Gastrocnemius medialis (tissue), 4 donors: ENCODE measurements around the gene RAB22A. TPM values are rescaled to one million over a fixed set of nuclear protein-coding genes. Genes with fewer than 3 reads are reported as not detected.

ENCODE experiments used
- ATAC-seq, 2 donors: fragments of 150-250 bp; one replicate each; pipeline ENCODE4 v1.9.1; 2016
- DNase-seq, 2 donors: peaks; one replicate each; pipeline ENCODE4 v3.0.0-alpha.2; 2019
- H3K27ac ChIP-seq, 4 donors: fragments of 200-600 bp; sonication (generic); 1 replicate in 1 of 4; 2 replicates in 3 of 4; pipeline ENCODE4 v1.5.1; 2016 to 2018; ENCODE audit warnings: mild to moderate bottlenecking in 2 of 4, moderate library complexity in 1 of 4
- H3K27me3 ChIP-seq, 3 donors: fragments of 200-600 bp; sonication (generic) in 2 of 3; 1 replicate in 1 of 3; 2 replicates in 2 of 3; pipeline versions ENCODE4 v1.5.1 to v1.6.0; 2016 to 2019; ENCODE audit warnings: mild to moderate bottlenecking in 1 of 3, moderate library complexity in 1 of 3
- H3K36me3 ChIP-seq, 2 donors: fragments of 200-600 bp; sonication (generic) in 1 of 2; one replicate each; pipeline ENCODE4 v1.5.1; 2017 to 2018
- H3K4me1 ChIP-seq, 2 donors: fragments of 200-600 bp; sonication (generic) in 1 of 2; one replicate each; pipeline ENCODE4 v1.5.1; 2016 to 2017; ENCODE audit warnings: mild to moderate bottlenecking in 2 of 2
- H3K4me3 ChIP-seq, 4 donors: fragments of 200-600 bp; sonication (generic) in 3 of 4; 1 replicate in 1 of 4; 2 replicates in 3 of 4; pipeline ENCODE4 v1.5.1; 2016 to 2019; ENCODE audit warnings: mild to moderate bottlenecking in 2 of 4
- H3K9me3 ChIP-seq, 3 donors: fragments of 200-600 bp; sonication (generic) in 2 of 3; 1 replicate in 1 of 3; 2 replicates in 2 of 3; pipeline ENCODE4 v1.5.1; 2016 to 2019
- CTCF ChIP-seq, 5 experiments: fragments of 450-650 bp in 3 of 5; fragments of 200-600 bp in 2 of 5; sonication (generic) in 2 of 5; IDR thresholded peaks in 4 of 5; conservative IDR thresholded peaks in 1 of 5; 1 replicate in 4 of 5; 2 replicates in 1 of 5; pipeline ENCODE4 v1.5.1; 2016 to 2019; ENCODE audit warnings: antibody characterized with exemption in 5 of 5, mild to moderate bottlenecking in 3 of 5, moderate library complexity in 3 of 5
- POLR2A ChIP-seq, 2 donors: fragments of 450-650 bp; IDR thresholded peaks; one replicate each; pipeline ENCODE4 v1.6.1; 2017; ENCODE audit warnings: antibody characterized with exemption in 2 of 2, mild to moderate bottlenecking in 2 of 2, moderate library complexity in 2 of 2
- in situ Hi-C, 4 donors: fragments of 200-750 bp; cut with MboI; loops; one replicate each; pipeline versions ENCODE4 v1.15.0 to v1.8.0; 2017; ENCODE audit warnings: low sequenced_read_pairs in 4 of 4
- intact Hi-C: fragments of 100-400 bp; cut with DNase I; formaldehyde crosslinking; loops from one replicate; pipeline ENCODE4 v1.15.1; 2023; ENCODE audit warnings: low total_unique reads
- total RNA-seq, 4 donors: library from RNA; depleted of rRNA; stranded (reverse); fragments of >200 nt; gene quantifications; one replicate each; pipeline versions ENCODE4 v1.1.0 to v1.2.3, GENCODE V29; 2016

The RAB22A gene
- total RNA-seq, 4 donors from 2014 or later = 8.0 to 10.9 (median 9.3) TPM

GRCh38 chr20:58305061-58305460 lies 4.5 kb upstream of the RAB22A start:
- Histone ChIP-seq H3K4me3 (no peak overlapping the region), H3K36me3 (no peaks in the 10 kb centered on the region), H3K9me3 (no peaks in the 10 kb centered on the region), H3K4me1 (no peaks in the 10 kb centered on the region), H3K27me3 (no peaks in the 10 kb centered on the region), H3K27ac (no peak overlapping the region)
- TF ChIP-seq CTCF (IDR thresholded peaks at IDR 0.05 in 4 of 5, conservative IDR thresholded peaks at IDR 0.05 in 1 of 5) = no peak
- no peak for TF ChIP-seq POLR2A (IDR thresholded peaks at IDR 0.05)
- in situ Hi-C loops (no loop called here), intact Hi-C loops (loop anchor here (5.0 to 10.0 kb wide), 4 partner anchors 48 to 387 kb away; partner anchors contain the start of genes NPEPL1 and STX16)
- DNase-seq = no peak
- ATAC-seq = no peak

- Histone ChIP-seq H3K4me3 (no peak overlapping the region), H3K9me3 (no peaks in the 10 kb centered on the region), H3K36me3 (no peaks in the 10 kb centered on the region), H3K27ac (no peak overlapping the region), H3K4me1 (peaks cover 13 to 14% of the 10 kb centered on the region in 2 donors), H3K27me3 (no peaks in the 10 kb centered on the region)
- TF ChIP-seq CTCF (IDR thresholded peaks at IDR 0.05 in 4 of 5, conservative IDR thresholded peaks at IDR 0.05 in 1 of 5) (no peak), POLR2A (IDR thresholded peaks at IDR 0.05) (no peak)
- ATAC-seq (no peak), DNase-seq (no peak)
- intact Hi-C loops = loop anchor here (5.0 to 10.0 kb wide), 4 partner anchors 49 to 386 kb away; partner anchors contain the start of genes NPEPL1 and STX16
- in situ Hi-C loops = no loop called here
Observed at GRCh38 chr20:58306421-58307261, 2.9 kb upstream of the RAB22A start.

DNA sequence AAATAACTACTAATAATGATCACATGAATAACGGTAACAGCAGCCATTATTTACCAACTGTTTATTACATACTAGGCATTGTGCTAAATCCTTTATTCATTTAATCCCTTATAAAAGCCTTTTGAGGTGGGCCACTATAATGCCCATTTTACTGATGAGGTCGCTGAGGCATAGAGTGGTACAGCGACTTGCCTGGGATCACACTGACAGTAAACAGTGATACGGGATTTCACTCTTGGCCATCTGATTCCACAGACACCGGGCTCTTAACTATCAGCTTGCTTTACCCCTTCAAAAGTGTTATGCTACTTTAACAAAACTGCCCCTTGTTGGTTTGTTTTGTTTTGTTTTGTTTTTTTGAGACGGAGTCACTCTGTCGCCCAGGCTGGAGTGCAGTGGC lies 2.2 kb upstream of the RAB22A start:
- Histone ChIP-seq H3K36me3 (no peaks in the 10 kb centered on the region), H3K27me3 (no peaks in the 10 kb centered on the region), H3K4me3 (no peak overlapping the region), H3K9me3 (no peaks in the 10 kb centered on the region), H3K27ac (no peak overlapping the region), H3K4me1 (peaks cover 15 to 16% of the 10 kb centered on the region in 2 donors)
- intact Hi-C loops = loop anchor here (5.0 to 10.0 kb wide), 4 partner anchors 50 to 385 kb away; partner anchors contain the start of genes NPEPL1 and STX16
- no peak for ATAC-seq
- TF ChIP-seq POLR2A (IDR thresholded peaks at IDR 0.05) (no peak), CTCF (IDR thresholded peaks at IDR 0.05 in 4 of 5, conservative IDR thresholded peaks at IDR 0.05 in 1 of 5) (no peak)
- in situ Hi-C loops = no loop called here
- DNase-seq = no peak

- ATAC-seq (no peak), DNase-seq (no peak)
- Histone ChIP-seq H3K27me3 (no peaks in the 10 kb centered on the region), H3K27ac (peak overlapping the region; percentile 73 to 80 (median 74)), H3K9me3 (no peaks in the 10 kb centered on the region), H3K36me3 (peaks cover 0 to 7% of the 10 kb centered on the region in 2 donors), H3K4me3 (peak overlapping the region; percentile 63 to 83 (median 68)), H3K4me1 (peaks cover 15 to 16% of the 10 kb centered on the region in 2 donors)
- in situ Hi-C loops (no loop called here), intact Hi-C loops (loop anchor here (5.0 to 10.0 kb wide), 4 partner anchors 51 to 384 kb away; partner anchors contain the start of genes NPEPL1 and STX16)
- TF ChIP-seq CTCF (IDR thresholded peaks at IDR 0.05 in 4 of 5, conservative IDR thresholded peaks at IDR 0.05 in 1 of 5) = no peak
- no peak for TF ChIP-seq POLR2A (IDR thresholded peaks at IDR 0.05)
Observed at GRCh38 chr20:58308290-58308679, 1.2 kb upstream of the RAB22A start.
